EH (cell line): ENCODE measurements around the gene SAXO1.
"Not testable (repeated sequence)": the region's sequence is repeated elsewhere in the genome, so short reads cannot be mapped to it uniquely, and the experiment has no call there.

Source experiments
- DNase-seq: peaks from one replicate; pipeline ENCODE4 v3.0.0-alpha.2; 2015; ENCODE audit warnings: low read depth

SAXO1 gene, protein sequence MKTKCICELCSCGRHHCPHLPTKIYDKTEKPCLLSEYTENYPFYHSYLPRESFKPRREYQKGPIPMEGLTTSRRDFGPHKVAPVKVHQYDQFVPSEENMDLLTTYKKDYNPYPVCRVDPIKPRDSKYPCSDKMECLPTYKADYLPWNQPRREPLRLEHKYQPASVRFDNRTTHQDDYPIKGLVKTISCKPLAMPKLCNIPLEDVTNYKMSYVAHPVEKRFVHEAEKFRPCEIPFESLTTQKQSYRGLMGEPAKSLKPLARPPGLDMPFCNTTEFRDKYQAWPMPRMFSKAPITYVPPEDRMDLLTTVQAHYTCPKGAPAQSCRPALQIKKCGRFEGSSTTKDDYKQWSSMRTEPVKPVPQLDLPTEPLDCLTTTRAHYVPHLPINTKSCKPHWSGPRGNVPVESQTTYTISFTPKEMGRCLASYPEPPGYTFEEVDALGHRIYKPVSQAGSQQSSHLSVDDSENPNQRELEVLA

GRCh38 chr9:19033015-19033414, at the start of gene SAXO1:
SAXO1 (minus strand) TSS chr9:19033209; CDS start chr9:19032908, 301 bp downstream.
- no peak for DNase-seq

GRCh38 chr9:19074836-19075235, 41.8 kb upstream of the SAXO1 start:
- peak; percentile 8 for DNase-seq

- no peak for DNase-seq
These were observed 41.2 kb upstream of the SAXO1 start for GRCh38 chr9:19074229-19074628.

DNA sequence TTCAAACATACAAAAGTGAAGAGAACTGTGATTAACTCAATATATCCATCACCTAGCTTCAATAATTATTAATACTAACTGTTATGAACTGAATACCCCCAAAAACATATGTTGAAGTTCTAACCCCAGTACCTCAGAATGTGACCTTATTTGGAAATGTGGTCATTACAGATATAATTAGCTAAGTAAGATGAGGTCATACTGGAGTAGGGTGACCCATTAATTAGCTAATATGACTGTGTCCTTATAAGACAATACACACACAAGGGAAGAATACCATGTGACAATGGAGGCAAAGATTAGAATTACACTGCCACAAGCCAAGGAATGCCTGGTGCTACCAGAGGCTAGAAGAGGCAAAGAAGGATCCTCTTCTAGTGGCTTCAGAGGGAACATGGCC, 24.0 kb upstream of the SAXO1 start:
- DNase-seq, result peak; percentile 1

DNA sequence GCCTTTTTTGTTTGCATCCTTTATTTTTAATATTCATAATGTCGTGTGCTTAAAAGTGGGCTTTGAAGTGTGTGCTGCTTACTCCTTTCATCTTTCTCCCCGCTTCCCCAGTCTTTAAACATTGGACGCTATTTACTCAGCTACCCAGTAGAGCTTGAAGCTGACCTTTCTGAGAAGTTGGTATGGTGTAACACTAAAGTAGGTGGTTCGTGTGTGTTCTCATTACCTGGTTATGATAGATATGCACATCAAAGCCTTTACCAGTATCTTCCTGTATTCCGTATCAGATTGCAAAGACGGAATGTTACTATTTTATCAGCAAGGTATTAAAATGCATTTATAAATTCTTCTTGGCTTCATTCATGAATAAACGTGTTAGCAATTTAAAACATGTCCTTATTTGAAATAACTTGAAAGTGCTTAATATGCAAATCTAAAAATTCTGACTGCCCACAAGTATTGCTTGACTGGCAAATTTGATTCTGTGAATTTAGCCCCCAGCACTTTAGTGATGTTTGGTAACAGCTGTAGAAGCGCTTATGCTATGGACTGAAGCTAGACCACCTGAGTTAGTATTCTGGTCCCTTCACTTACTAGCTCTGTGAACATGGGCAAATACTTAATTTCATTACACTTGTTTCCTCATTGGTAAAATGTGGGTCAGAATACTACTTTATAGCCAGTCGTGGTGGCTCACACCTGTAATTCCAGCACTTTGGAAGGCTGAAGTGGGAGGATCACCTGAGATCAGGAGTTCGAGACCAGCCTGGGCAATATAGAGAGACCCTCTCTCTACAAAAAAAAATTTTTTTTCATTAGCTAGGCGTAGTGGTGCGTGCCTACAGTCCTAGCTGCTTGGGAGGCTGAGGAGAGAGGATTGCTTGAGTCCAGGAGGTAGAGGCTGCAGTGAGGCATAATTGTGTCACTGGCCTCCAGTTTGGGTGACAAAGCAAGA, 17.9 kb upstream of the SAXO1 start:
- peak; percentile 0 for DNase-seq

DNA sequence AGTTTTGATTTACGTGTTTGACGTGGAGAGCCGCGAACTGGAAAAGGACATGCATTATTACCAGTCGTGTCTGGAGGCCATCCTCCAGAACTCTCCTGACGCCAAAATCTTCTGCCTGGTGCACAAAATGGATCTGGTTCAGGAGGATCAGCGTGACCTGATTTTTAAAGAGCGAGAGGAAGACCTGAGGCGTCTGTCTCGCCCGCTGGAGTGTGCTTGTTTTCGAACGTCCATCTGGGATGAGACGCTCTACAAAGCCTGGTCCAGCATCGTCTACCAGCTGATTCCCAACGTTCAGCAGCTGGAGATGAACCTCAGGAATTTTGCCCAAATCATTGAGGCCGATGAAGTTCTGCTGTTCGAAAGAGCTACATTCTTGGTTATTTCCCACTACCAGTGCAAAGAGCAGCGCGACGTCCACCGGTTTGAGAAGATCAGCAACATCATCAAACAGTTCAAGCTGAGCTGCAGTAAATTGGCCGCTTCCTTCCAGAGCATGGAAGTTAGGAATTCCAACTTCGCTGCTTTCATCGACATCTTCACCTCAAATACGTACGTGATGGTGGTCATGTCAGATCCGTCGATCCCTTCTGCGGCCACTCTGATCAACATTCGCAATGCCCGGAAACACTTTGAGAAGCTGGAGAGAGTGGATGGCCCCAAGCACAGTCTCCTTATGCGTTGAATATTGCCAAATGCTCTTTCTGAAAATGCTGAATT, 17.1 kb upstream of the SAXO1 start:
- peak; percentile 61 for DNase-seq

- peak; percentile 97 for DNase-seq
These were observed 16.2 kb upstream of the SAXO1 start, which contains the start of gene RRAGA for GRCh38 chr9:19048966-19049916. RRAGA (plus strand) TSS chr9:19049427; CDS start chr9:19049660, 233 bp downstream.

GRCh38 chr9:19036611-19037010, 3.6 kb upstream of the SAXO1 start:
- DNase-seq, result no peak

GRCh38 chr9:19032406-19032805, 603 bp downstream of the SAXO1 start:
- DNase-seq, result no peak

DNA sequence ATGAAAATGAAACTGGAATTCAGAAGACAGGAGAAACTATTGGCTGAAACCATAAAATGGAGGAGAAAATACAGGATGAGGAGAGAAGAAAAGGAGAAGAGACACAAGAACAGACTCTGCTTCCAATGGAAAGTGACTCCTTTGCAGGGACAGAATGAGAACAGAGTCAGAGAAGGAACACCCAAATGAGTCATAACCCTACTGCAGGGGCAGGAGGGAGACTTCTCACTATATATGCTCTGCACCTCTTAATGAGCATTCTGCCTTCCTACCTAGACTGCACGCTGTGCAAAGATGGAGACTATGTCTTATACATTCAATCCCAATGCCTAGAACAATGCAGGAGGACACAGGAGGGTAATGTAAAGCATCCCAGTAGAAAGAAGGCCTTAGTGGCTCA, 2.1 kb downstream of the SAXO1 start:
- peak; percentile 34 for DNase-seq

- DNase-seq, result peak; percentile 73
These were observed 4.1 kb downstream of the SAXO1 start for GRCh38 chr9:19028835-19029451.

GRCh38 chr9:19027825-19028224, 5.2 kb downstream of the SAXO1 start:
- no peak for DNase-seq

GRCh38 chr9:19026375-19026774, 6.6 kb downstream of the SAXO1 start:
- no peak for DNase-seq

DNA sequence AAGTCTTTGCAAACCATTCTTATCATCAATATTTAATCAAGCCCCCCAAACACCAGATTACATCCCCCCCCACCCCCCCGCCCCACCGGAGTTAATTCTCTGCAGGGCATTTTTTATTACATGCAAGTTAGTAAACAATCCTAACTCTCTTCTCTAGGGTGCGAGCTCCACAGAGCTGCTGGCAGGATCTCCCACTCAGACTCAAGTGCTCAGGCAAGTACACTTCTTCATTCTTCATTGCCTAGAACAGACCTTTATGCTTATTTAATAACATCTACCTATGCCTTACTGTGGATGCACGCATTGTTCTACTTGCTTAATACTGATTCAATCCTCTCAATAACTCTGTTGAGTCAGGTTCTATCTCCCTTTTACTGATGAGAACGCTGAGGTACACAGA, 9.9 kb downstream of the SAXO1 start:
- no peak for DNase-seq

DNA sequence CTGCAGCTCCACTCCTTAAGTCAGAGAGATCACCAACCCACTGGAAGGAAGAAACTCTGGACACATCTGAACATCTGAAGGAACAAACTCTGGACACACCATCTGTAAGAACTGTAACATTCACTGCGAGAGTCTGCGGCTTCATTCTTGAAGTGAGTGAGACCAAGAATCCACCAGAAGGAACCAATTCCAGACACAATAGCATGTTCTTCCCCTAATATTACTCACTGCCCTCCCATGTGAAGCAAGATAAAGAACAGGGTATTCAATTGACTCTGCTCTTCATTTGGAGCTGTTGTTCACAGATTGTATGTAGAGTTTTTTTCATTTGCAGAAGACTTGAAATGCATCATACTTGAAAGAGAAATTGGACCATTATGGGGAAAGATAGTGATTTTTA, 10.8 kb downstream of the SAXO1 start:
- DNase-seq, result peak; percentile 18

DNA sequence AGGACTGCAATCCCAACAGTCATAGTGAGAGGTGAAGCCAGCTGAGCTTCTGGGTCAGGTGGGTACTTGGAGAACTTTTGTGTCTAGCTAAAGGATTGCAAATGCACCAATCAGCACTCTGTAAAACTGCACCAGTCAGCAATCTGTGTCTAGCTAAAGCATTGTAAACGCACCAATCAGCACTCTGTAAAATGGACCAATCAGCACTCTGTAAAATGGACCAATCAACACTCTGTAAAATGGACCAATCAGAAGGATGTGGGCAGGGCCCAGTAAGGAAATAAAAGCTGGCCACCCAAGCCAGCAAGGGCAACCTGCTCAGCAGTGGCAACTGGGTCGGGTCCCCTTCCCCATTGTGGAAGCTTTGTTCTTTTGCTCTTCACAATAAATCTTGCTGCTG, 11.4 kb downstream of the SAXO1 start:
- not testable (repeated sequence) for DNase-seq

GRCh38 chr9:19020886-19021455, 12.0 kb downstream of the SAXO1 start:
- DNase-seq, result no peak

- no peak for DNase-seq
These were observed 14.8 kb downstream of the SAXO1 start for GRCh38 chr9:19018201-19018600.

- no peak for DNase-seq
These were observed 23.5 kb downstream of the SAXO1 start for GRCh38 chr9:19009391-19009965.

GRCh38 chr9:19000133-19000532, 32.9 kb downstream of the SAXO1 start:
- DNase-seq, result no peak
